PFSK-1 (cell line): ENCODE results near the gene GPM6B.

ENCODE experiments used
- FOXP2 ChIP-seq: optimal IDR thresholded peaks from 2 replicates; pipeline ENCODE3; 2011; ENCODE audit warnings: borderline replicate concordance, control low read depth, inconsistent platforms; ENCODE audit not compliant: insufficient read depth; ENCODE audit errors: extremely low read length, extremely low read depth
- POLR2AphosphoS5 ChIP-seq: IDR thresholded peaks from 2 replicates; pipeline ENCODE4 v1.6.1; 2012; ENCODE audit warnings: low read depth, mild to moderate bottlenecking, control low read depth, low read length, moderate library complexity
- REST ChIP-seq, 2 experiments: IDR thresholded peaks; 2 replicates each; pipeline versions ENCODE4 v1.6.1 to v1.8.0; 2011 to 2012; ENCODE audit warnings: low read depth in 2 of 2, low read length in 2 of 2, control low read depth in 1 of 2, inconsistent platforms in 1 of 2, mild to moderate bottlenecking in 1 of 2, moderate library complexity in 1 of 2; ENCODE audit not compliant: insufficient read depth in 1 of 2
- SIN3A ChIP-seq: IDR thresholded peaks from 2 replicates; pipeline ENCODE4 v1.6.1; 2012; ENCODE audit warnings: mild to moderate bottlenecking, low read length, moderate library complexity, borderline replicate concordance; ENCODE audit not compliant: insufficient read depth
- TAF1 ChIP-seq: IDR thresholded peaks from 2 replicates; pipeline ENCODE4 v1.6.1; 2012; ENCODE audit warnings: low read length, control low read depth, borderline replicate concordance; ENCODE audit not compliant: insufficient read depth

The GPM6B gene

GRCh38 chrX:13843150-13843721, 26.3 kb upstream of the GPM6B start:
- no peak for TF ChIP-seq POLR2AphosphoS5
- TF ChIP-seq FOXP2 = no peak
- TF ChIP-seq TAF1 = no peak
- no peak for TF ChIP-seq REST (IDR thresholded peaks at IDR 0.05; ENCODE audit: insufficient read depth in 1 of 2, low read depth in 2 of 2, low read length in 2 of 2)
- TF ChIP-seq SIN3A = no peak

- TF ChIP-seq FOXP2 (no peak), REST (IDR thresholded peaks at IDR 0.05; ENCODE audit: insufficient read depth in 1 of 2, low read depth in 2 of 2, low read length in 2 of 2) (no peak), POLR2AphosphoS5 (no peak), SIN3A (no peak), TAF1 (no peak)
These were observed 23.2 kb upstream of the GPM6B start for GRCh38 chrX:13840121-13840520.

GRCh38 chrX:13837290-13837745, 20.4 kb upstream of the GPM6B start:
- TF ChIP-seq SIN3A (no peak), FOXP2 (no peak), POLR2AphosphoS5 (no peak), REST (IDR thresholded peaks at IDR 0.05; ENCODE audit: insufficient read depth in 1 of 2, low read depth in 2 of 2, low read length in 2 of 2) (no peak), TAF1 (no peak)

- no peak for TF ChIP-seq FOXP2
- TF ChIP-seq SIN3A = no peak
- TF ChIP-seq POLR2AphosphoS5 = no peak
- TF ChIP-seq REST (IDR thresholded peaks at IDR 0.05; ENCODE audit: insufficient read depth in 1 of 2, low read depth in 2 of 2, low read length in 2 of 2) = no peak
These were observed 19.7 kb upstream of the GPM6B start for GRCh38 chrX:13836575-13836974.

- TF ChIP-seq SIN3A (no peak), POLR2AphosphoS5 (no peak), REST (IDR thresholded peaks at IDR 0.05; ENCODE audit: insufficient read depth in 1 of 2, low read depth in 2 of 2, low read length in 2 of 2) (no peak), TAF1 (no peak)
These were observed 18.9 kb upstream of the GPM6B start for GRCh38 chrX:13835825-13836224.
